HCT116 (cell line): ENCODE measurements around the gene RNF169. TPM values are rescaled to one million over a fixed set of nuclear protein-coding genes. Genes with fewer than 3 reads are reported as not detected.

Experiments used
- ATAC-seq: fragments of 200-7000 bp; cut with Tn5 transposase; 2 replicates; pipeline ENCODE4 v1.9.1; 2020; ENCODE audit warnings: mild to moderate bottlenecking, moderate library complexity
- BruUV-seq: library from RNA; stranded (reverse); fragments of 400-500 nt; replicated peaks from 2 replicates; lab custom pipeline; 2021; lab: Mats Ljungman, UMichigan
- CTCF ChIA-PET: fragments of 300-600 bp; sonication (Branson Sonifier 250); formaldehyde crosslinking; loops from one replicate; lab custom pipeline; 2021; ENCODE audit warnings: antibody characterized with exemption; lab: Charles Lee
- POLR2A ChIA-PET: fragments of 300-600, 350-600 bp; sonication (Branson Sonifier 250); formaldehyde crosslinking; loops from one replicate; lab custom pipeline; 2021; ENCODE audit warnings: antibody characterized with exemption; lab: Charles Lee
- RAD21 ChIA-PET, 2 experiments: fragments of 300-600 bp; sonication (Branson Sonifier 250); formaldehyde crosslinking; loops; one replicate each; lab custom pipeline; 2023; ENCODE audit warnings: low total read pairs in 2 of 2; ENCODE audit not compliant: uncharacterized antibody in 2 of 2, unreplicated experiment in 2 of 2, low non-redundant PET in 1 of 2; lab: Charles Lee
- DNase-seq: peaks from one replicate; pipeline ENCODE4 v3.0.0-alpha.2; 2010; ENCODE audit warnings: low read depth, low spot score
- H2AFZ ChIP-seq: fragments of 200-600 bp; shearing (Covaris generic), sonication (generic); 2 replicates; pipeline ENCODE4 v1.6.1; 2017; ENCODE audit warnings: low read depth, mixed run types, mixed read lengths, antibody characterized with exemption, low read length; ENCODE audit not compliant: poor library complexity, severe bottlenecking
- H3K27ac ChIP-seq: 2 replicates; pipeline ENCODE4 v1.5.1; 2012; ENCODE audit warnings: low read depth, low read length
- H3K27me3 ChIP-seq: fragments of 200-600 bp; sonication (generic); 2 replicates; pipeline ENCODE4 v1.6.1; 2016; ENCODE audit warnings: mixed run types, low read length, mixed read lengths; ENCODE audit not compliant: insufficient read depth
- H3K36me3 ChIP-seq, 2 experiments: fragments of 200-500 bp in 1 of 2; fragments of 200-600 bp in 1 of 2; sonication (Bioruptor generic) in 1 of 2; sonication (generic) in 1 of 2; 2 replicates each; pipeline versions ENCODE4 v1.5.1 to v1.6.1; 2014 to 2016; ENCODE audit warnings: low read length in 2 of 2, inconsistent platforms in 1 of 2, mixed read lengths in 1 of 2, mixed run types in 1 of 2; ENCODE audit not compliant: insufficient read depth in 2 of 2, control insufficient read depth in 1 of 2
- H3K4me1 ChIP-seq, 2 experiments: fragments of 200-600 bp in 1 of 2; sonication (generic) in 1 of 2; 2 replicates each; pipeline versions ENCODE4 v1.5.1 to v1.6.1; 2012 to 2017; ENCODE audit warnings: low read length in 2 of 2, inconsistent platforms in 1 of 2, mild to moderate bottlenecking in 1 of 2, mixed read lengths in 1 of 2, mixed run types in 1 of 2, moderate library complexity in 1 of 2; ENCODE audit not compliant: insufficient read depth in 2 of 2, control insufficient read depth in 1 of 2
- H3K4me2 ChIP-seq: fragments of 200-600 bp; sonication (generic); 2 replicates; pipeline ENCODE4 v1.6.1; 2017; ENCODE audit warnings: mixed run types, low read length, mixed read lengths
- H3K4me3 ChIP-seq, 2 experiments: fragments of 200-600 bp in 1 of 2; sonication (generic) in 1 of 2; replicated peaks in 1 of 2; 2 replicates each; pipeline ENCODE4 v1.5.1; 2011 to 2016; ENCODE audit warnings: low read length in 2 of 2, control low read depth in 1 of 2, low read depth in 1 of 2, mild to moderate bottlenecking in 1 of 2, mixed read lengths in 1 of 2, mixed run types in 1 of 2
- H3K79me2 ChIP-seq: fragments of 200-600 bp; sonication (generic); 2 replicates; pipeline ENCODE4 v1.6.1; 2017; ENCODE audit warnings: mild to moderate bottlenecking, mixed run types, low read length, moderate library complexity, mixed read lengths; ENCODE audit not compliant: insufficient read depth
- H3K9ac ChIP-seq: fragments of 200-600 bp; sonication (generic); 2 replicates; pipeline ENCODE4 v1.6.1; 2016; ENCODE audit warnings: low read length, mixed read lengths
- H3K9me2 ChIP-seq: fragments of 200-600 bp; sonication (generic), shearing (Covaris generic); 2 replicates; pipeline ENCODE4 v1.6.1; 2017; ENCODE audit warnings: mixed run types, mild to moderate bottlenecking, moderate library complexity; ENCODE audit not compliant: insufficient read depth
- H3K9me3 ChIP-seq, 2 experiments: fragments of 200-500 bp in 1 of 2; fragments of 200-600 bp in 1 of 2; sonication (Bioruptor generic) in 1 of 2; sonication (generic) in 1 of 2; 2 replicates each; pipeline ENCODE4 v1.6.1; 2014 to 2017; ENCODE audit warnings: low read length in 2 of 2, mixed read lengths in 2 of 2, inconsistent platforms in 1 of 2, low read depth in 1 of 2, mild to moderate bottlenecking in 1 of 2, mixed run types in 1 of 2, moderate library complexity in 1 of 2; ENCODE audit not compliant: control insufficient read depth in 1 of 2, insufficient read depth in 1 of 2
- H4K20me1 ChIP-seq: fragments of 200-600 bp; sonication (generic), shearing (Covaris generic); 2 replicates; pipeline ENCODE4 v1.6.1; 2017; ENCODE audit warnings: mixed run types, mild to moderate bottlenecking, moderate library complexity; ENCODE audit not compliant: insufficient read depth
- EZH2phosphoT487 ChIP-seq: fragments of 200-600 bp; IDR thresholded peaks from 2 replicates; pipeline ENCODE4 v1.6.1; 2018; ENCODE audit warnings: antibody characterized with exemption, borderline replicate concordance
- FOSL1 ChIP-seq: IDR thresholded peaks from 2 replicates; pipeline ENCODE4 v1.6.1; 2012; ENCODE audit warnings: low read depth
- POLR2A ChIP-seq: IDR thresholded peaks from 2 replicates; pipeline ENCODE4 v1.7.0; 2011; ENCODE audit warnings: borderline replicate concordance; ENCODE audit not compliant: insufficient read depth, insufficient read length; ENCODE audit errors: extremely low read depth
- POLR2AphosphoS5 ChIP-seq: IDR thresholded peaks from 2 replicates; pipeline ENCODE4 v1.6.1; 2011; ENCODE audit warnings: mild to moderate bottlenecking, low read depth, low read length, moderate library complexity
- RAD21 ChIP-seq: IDR thresholded peaks from 2 replicates; pipeline ENCODE4 v1.6.1; 2012; ENCODE audit warnings: low read depth, mild to moderate bottlenecking
- REST ChIP-seq: IDR thresholded peaks from 2 replicates; pipeline ENCODE4 v1.6.1; 2012; ENCODE audit warnings: low read depth
- YY1 ChIP-seq: IDR thresholded peaks from 2 replicates; pipeline ENCODE4 v1.6.1; 2011; ENCODE audit warnings: low read length, low read depth, moderate library complexity, mild to moderate bottlenecking; ENCODE audit not compliant: insufficient replicate concordance; ENCODE audit errors: extremely low read depth
- intact Hi-C: fragments of 100-400 bp; cut with micrococcal nuclease; formaldehyde crosslinking; loops from 2 replicates; pipeline ENCODE4 v1.10.0; 2022
- total RNA-seq: library from RNA; stranded (reverse); gene quantifications from one replicate; pipeline ENCODE4 v1.2.1, GENCODE V29; 2021; ENCODE audit not compliant: unreplicated experiment

Gene RNF169
- total RNA-seq, 1 experiment from 2014 or later = 22.5 TPM

- no peak for ATAC-seq
- H3K27ac ChIP-seq = no peak overlapping the region
- H3K9me3 ChIP-seq = no peaks in the 10 kb centered on the region
- CTCF ChIA-PET = no interaction called here
- H4K20me1 ChIP-seq = no peaks in the 10 kb centered on the region
- no peak overlapping the region for H3K4me3 ChIP-seq
- peaks cover 0 to 4% of the 10 kb centered on the region in 2 experiments; a peak in 1 of 4 replicates for H3K4me1 ChIP-seq
- peaks cover 10 to 11% of the 10 kb centered on the region in 2 experiments for H3K36me3 ChIP-seq
- no TSS peak for BruUV-seq
- RAD21 ChIA-PET = no interaction called here
- H3K79me2 ChIP-seq = no peaks in the 10 kb centered on the region
- H2AFZ ChIP-seq = no peak overlapping the region
- no peak overlapping the region for H3K9ac ChIP-seq
- no peak overlapping the region for H3K4me2 ChIP-seq
- no peaks in the 10 kb centered on the region for H3K27me3 ChIP-seq
- TF ChIP-seq EZH2phosphoT487 = no peak
- no peak for TF ChIP-seq YY1
- TF ChIP-seq FOSL1 = no peak
- TF ChIP-seq POLR2AphosphoS5 = no peak
- no peak for TF ChIP-seq RAD21
- TF ChIP-seq POLR2A = no peak
- TF ChIP-seq REST = no peak
- DNase-seq = no peak
- no peaks in the 10 kb centered on the region for H3K9me2 ChIP-seq
- intact Hi-C loops = no loop called here
- POLR2A ChIA-PET = no interaction called here
Observed at GRCh38 chr11:74844865-74845264, 96.2 kb downstream of the RNF169 start.
